GM12892 (cell line): ENCODE data around the gene GPR15.

Experiments
- POLR2A ChIP-seq: IDR thresholded peaks from 2 replicates; pipeline ENCODE4 v1.6.1; 2011; ENCODE audit warnings: low read depth, low read length, control low read depth
- POLR2AphosphoS5 ChIP-seq: IDR thresholded peaks from 2 replicates; pipeline ENCODE4 v1.6.1; 2011; ENCODE audit warnings: low read depth, low read length, control low read depth
- TAF1 ChIP-seq: IDR thresholded peaks from 2 replicates; pipeline ENCODE4 v1.6.1; 2011; ENCODE audit warnings: low read depth, mild to moderate bottlenecking, control low read depth, low read length, borderline replicate concordance

DNA sequence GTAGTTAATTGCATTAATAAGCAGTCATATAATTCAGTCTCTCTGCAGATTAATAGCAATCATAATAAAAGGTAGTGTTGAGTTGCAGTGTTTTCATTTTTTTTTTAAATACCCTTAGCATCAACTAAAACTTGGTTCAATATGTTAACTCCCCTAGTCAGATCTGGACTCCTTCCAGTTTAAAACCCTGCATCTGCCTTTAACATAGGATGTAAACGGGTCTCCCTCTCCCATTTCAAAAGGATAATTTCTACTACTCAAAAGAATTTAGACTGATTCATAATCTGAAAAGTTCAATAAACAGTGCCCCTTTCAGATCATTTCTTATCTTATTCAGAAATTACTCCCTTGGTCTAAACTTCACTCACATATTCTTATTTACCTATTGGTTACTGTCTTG is 50.3 kb downstream of the GPR15 start:
- no peak for TF ChIP-seq POLR2AphosphoS5
- TF ChIP-seq TAF1 = no peak
- TF ChIP-seq POLR2A = no peak
